Measurements from ENCODE around the gene TOLLIP.

TOLLIP gene

DNA sequence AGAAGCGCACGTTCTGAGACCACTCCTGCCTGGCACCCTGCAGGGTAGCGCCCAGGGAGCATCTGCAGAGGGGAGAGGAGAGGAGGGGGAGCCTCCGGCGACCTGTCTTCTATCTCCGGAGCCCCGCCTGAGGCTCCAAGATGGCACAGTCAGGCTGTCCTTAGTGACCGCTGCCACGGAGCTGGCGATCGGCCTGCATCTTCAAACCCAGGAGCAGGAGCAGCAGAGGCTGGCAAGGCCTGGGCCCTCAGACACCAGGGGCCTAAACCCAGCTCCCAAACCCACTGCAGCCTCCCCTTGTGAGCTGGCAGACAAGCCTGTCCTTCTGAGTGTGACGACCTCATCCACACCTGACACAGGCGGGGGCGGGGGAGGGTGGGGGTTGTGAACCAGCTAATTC lies 34.9 kb downstream of the TOLLIP start:
- Histone ChIP-seq H3K27ac (ENCODE audit: insufficient read depth in 1 of 2, low read depth in 1 of 2, low read length in 2 of 2, poor library complexity in 1 of 2, severe bottlenecking in 2 of 2) (no peak overlapping the region), H3K4me3 (ENCODE audit: control insufficient read depth in 1 of 7, extremely low read depth in 1 of 7, insufficient read depth in 4 of 7, low read depth in 2 of 7, low read length in 6 of 7) (no peak overlapping the region), H3K9me3 (ENCODE audit: control extremely low read depth in 1 of 5, control insufficient read depth in 4 of 5, insufficient read depth in 2 of 5, low read depth in 1 of 5, low read length in 4 of 5) (no peaks in the 10 kb centered on the region), H3K27me3 (replicated peaks in 2 of 5; ENCODE audit: control insufficient read depth in 4 of 5, insufficient read depth in 5 of 5, low read length in 4 of 5) (no peaks in the 10 kb centered on the region), H3K4me1 (ENCODE audit: control extremely low read depth in 1 of 4, control insufficient read depth in 4 of 4, insufficient read depth in 4 of 4, low read length in 3 of 4) (no peaks in the 10 kb centered on the region), H3K36me3 (ENCODE audit: control insufficient read depth in 4 of 4, insufficient read depth in 4 of 4, low read length in 3 of 4) (peaks cover 0 to 41% (median 31%) of the 10 kb centered on the region in 4 experiments)
- ChIA-PET POLR2A (no interaction called here), CTCF (no interaction called here)
- no peak for DNase-seq
- 94% methylated on average over 9 of the region's 14 CpGs for WGBS (ENCODE audit: insufficient coverage)

DNA sequence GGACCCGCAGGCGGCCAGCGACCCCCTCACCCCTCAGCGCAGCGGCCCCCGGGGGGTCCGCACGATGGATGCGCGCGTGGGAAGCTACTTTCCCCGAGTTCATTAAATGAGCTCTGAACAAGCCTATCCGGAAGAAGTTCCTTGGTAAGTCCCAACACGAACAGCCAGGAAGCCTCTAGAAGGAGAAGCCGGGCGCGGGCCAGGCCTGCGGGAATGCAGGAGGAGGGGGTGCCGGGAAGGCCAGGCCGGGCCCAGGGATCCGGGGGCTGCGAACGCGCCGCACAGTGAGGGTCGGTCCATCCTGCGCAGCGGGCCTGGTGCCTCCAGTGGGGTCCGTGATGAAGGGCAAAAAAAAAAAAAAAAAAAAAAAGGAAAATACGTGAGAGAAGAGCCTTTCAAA lies 36.9 kb downstream of the TOLLIP start:
- ChIA-PET CTCF (no interaction called here), POLR2A (no interaction called here)
- Histone ChIP-seq H3K27me3 (replicated peaks in 2 of 5; ENCODE audit: control insufficient read depth in 4 of 5, insufficient read depth in 5 of 5, low read length in 4 of 5) (no peaks in the 10 kb centered on the region), H3K36me3 (ENCODE audit: control insufficient read depth in 4 of 4, insufficient read depth in 4 of 4, low read length in 3 of 4) (peaks cover 0 to 33% (median 24%) of the 10 kb centered on the region in 4 experiments), H3K27ac (ENCODE audit: insufficient read depth in 1 of 2, low read depth in 1 of 2, low read length in 2 of 2, poor library complexity in 1 of 2, severe bottlenecking in 2 of 2) (no peak overlapping the region), H3K4me3 (ENCODE audit: control insufficient read depth in 1 of 7, extremely low read depth in 1 of 7, insufficient read depth in 4 of 7, low read depth in 2 of 7, low read length in 6 of 7) (no peak overlapping the region), H3K4me1 (ENCODE audit: control extremely low read depth in 1 of 4, control insufficient read depth in 4 of 4, insufficient read depth in 4 of 4, low read length in 3 of 4) (no peaks in the 10 kb centered on the region), H3K9me3 (ENCODE audit: control extremely low read depth in 1 of 5, control insufficient read depth in 4 of 5, insufficient read depth in 2 of 5, low read depth in 1 of 5, low read length in 4 of 5) (no peaks in the 10 kb centered on the region)
- DNase-seq, result no peak
- WGBS (ENCODE audit: insufficient coverage), result 98% methylated on average over 15 of the region's 30 CpGs

DNA sequence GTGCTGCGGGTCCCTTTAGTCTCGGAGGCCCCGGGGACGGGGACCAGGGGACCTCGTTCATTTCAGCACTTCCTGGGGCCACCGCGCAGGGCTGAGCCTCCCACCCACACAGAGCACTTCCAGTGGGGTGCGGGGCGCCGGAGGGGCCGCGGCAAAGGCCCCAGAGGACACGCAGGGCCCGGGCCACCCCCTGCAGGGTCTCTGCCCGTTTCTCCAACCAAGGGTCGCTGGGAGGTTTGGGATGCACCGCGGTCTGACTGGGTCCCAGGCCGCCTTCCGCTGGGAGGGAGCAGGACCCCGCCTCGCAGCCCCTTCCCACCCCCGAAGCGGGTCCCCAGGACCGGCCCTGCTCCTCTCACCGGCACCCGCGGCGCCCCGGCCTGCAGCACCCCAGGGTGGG lies 37.5 kb downstream of the TOLLIP start:
- no peaks in the 10 kb centered on the region for H3K27me3 ChIP-seq (replicated peaks in 2 of 5; ENCODE audit: control insufficient read depth in 4 of 5, insufficient read depth in 5 of 5, low read length in 4 of 5)
- 92% methylated on average over 17 of the region's 30 CpGs for WGBS (ENCODE audit: insufficient coverage)

DNA sequence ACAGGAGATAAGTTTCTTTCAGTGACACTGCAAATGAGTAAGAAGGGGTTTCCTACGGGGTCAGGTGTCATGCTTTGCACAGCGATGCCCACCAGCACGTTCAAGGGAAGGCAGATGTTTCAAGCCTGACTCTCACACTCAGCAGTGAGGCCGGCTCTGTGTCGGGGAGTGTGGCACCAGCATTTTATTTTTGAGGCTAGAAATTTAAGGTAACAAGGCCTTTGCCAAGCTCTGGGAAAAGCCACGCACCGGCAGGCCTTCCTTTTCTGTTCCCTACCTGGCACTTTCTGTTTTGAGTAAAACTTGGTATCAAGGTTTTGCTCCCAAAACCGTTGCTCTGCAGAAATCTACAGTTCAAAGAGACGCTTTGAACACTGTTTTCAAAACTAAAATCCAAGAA lies 38.0 kb downstream of the TOLLIP start:
- no peaks in the 10 kb centered on the region for H3K4me1 ChIP-seq (ENCODE audit: control extremely low read depth in 1 of 4, control insufficient read depth in 4 of 4, insufficient read depth in 4 of 4, low read length in 3 of 4)

More for the DNA sequence above, 37.5 kb downstream of the TOLLIP start:
- POLR2A ChIA-PET, result no interaction called here
- Histone ChIP-seq H3K27ac (ENCODE audit: insufficient read depth in 1 of 2, low read depth in 1 of 2, low read length in 2 of 2, poor library complexity in 1 of 2, severe bottlenecking in 2 of 2) (no peak overlapping the region), H3K9me3 (ENCODE audit: control extremely low read depth in 1 of 5, control insufficient read depth in 4 of 5, insufficient read depth in 2 of 5, low read depth in 1 of 5, low read length in 4 of 5) (no peaks in the 10 kb centered on the region), H3K4me1 (ENCODE audit: control extremely low read depth in 1 of 4, control insufficient read depth in 4 of 4, insufficient read depth in 4 of 4, low read length in 3 of 4) (no peaks in the 10 kb centered on the region), H3K36me3 (ENCODE audit: control insufficient read depth in 4 of 4, insufficient read depth in 4 of 4, low read length in 3 of 4) (peaks cover 0 to 28% (median 21%) of the 10 kb centered on the region in 4 experiments), H3K4me3 (ENCODE audit: control insufficient read depth in 1 of 7, extremely low read depth in 1 of 7, insufficient read depth in 4 of 7, low read depth in 2 of 7, low read length in 6 of 7) (no peak overlapping the region)
- CTCF ChIA-PET, result no interaction called here
- DNase-seq, result no peak

DNA sequence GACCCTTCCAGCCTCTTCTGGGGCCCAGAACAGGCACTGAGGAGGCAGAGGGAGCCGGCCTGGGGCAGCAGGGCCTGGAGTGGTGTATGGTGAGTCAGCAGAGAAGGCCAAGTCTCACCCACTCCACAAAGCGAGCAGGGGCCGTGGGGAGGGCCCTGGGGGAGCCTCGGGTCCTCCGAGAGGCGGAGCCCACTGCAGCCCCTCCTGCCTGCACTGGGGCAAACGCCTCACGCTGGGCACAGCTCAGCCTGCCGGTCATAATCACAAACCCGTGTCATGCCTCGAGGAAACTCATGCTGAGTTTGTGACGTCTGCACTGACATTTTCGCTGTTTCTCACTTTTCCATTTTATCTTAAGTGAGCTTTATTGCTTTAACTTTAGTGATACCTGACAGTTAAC lies 38.4 kb downstream of the TOLLIP start:
- Histone ChIP-seq H3K9me3 (ENCODE audit: control extremely low read depth in 1 of 5, control insufficient read depth in 4 of 5, insufficient read depth in 2 of 5, low read depth in 1 of 5, low read length in 4 of 5) (peaks cover 0 to 2% (median 0%) of the 10 kb centered on the region in 5 experiments), H3K27ac (ENCODE audit: insufficient read depth in 1 of 2, low read depth in 1 of 2, low read length in 2 of 2, poor library complexity in 1 of 2, severe bottlenecking in 2 of 2) (no peak overlapping the region), H3K4me3 (ENCODE audit: control insufficient read depth in 1 of 7, extremely low read depth in 1 of 7, insufficient read depth in 4 of 7, low read depth in 2 of 7, low read length in 6 of 7) (no peak overlapping the region), H3K36me3 (ENCODE audit: control insufficient read depth in 4 of 4, insufficient read depth in 4 of 4, low read length in 3 of 4) (peaks cover 0 to 19% (median 13%) of the 10 kb centered on the region in 4 experiments), H3K4me1 (ENCODE audit: control extremely low read depth in 1 of 4, control insufficient read depth in 4 of 4, insufficient read depth in 4 of 4, low read length in 3 of 4) (no peaks in the 10 kb centered on the region), H3K27me3 (replicated peaks in 2 of 5; ENCODE audit: control insufficient read depth in 4 of 5, insufficient read depth in 5 of 5, low read length in 4 of 5) (no peaks in the 10 kb centered on the region)
- ChIA-PET POLR2A (no interaction called here), CTCF (no interaction called here)
- WGBS (ENCODE audit: insufficient coverage), result 96% methylated on average over 13 of the region's 13 CpGs
- DNase-seq, result no peak

More for the DNA sequence above, 38.0 kb downstream of the TOLLIP start:
- Histone ChIP-seq H3K36me3 (ENCODE audit: control insufficient read depth in 4 of 4, insufficient read depth in 4 of 4, low read length in 3 of 4) (peaks cover 0 to 23% (median 16%) of the 10 kb centered on the region in 4 experiments), H3K9me3 (ENCODE audit: control extremely low read depth in 1 of 5, control insufficient read depth in 4 of 5, insufficient read depth in 2 of 5, low read depth in 1 of 5, low read length in 4 of 5) (no peaks in the 10 kb centered on the region), H3K27me3 (replicated peaks in 2 of 5; ENCODE audit: control insufficient read depth in 4 of 5, insufficient read depth in 5 of 5, low read length in 4 of 5) (no peaks in the 10 kb centered on the region), H3K4me3 (ENCODE audit: control insufficient read depth in 1 of 7, extremely low read depth in 1 of 7, insufficient read depth in 4 of 7, low read depth in 2 of 7, low read length in 6 of 7) (no peak overlapping the region), H3K27ac (ENCODE audit: insufficient read depth in 1 of 2, low read depth in 1 of 2, low read length in 2 of 2, poor library complexity in 1 of 2, severe bottlenecking in 2 of 2) (no peak overlapping the region)
- POLR2A ChIA-PET, result no interaction called here
- no peak for DNase-seq
- WGBS (ENCODE audit: insufficient coverage), result 99% methylated on average over 9 of the region's 9 CpGs
- CTCF ChIA-PET, result no interaction called here

DNA sequence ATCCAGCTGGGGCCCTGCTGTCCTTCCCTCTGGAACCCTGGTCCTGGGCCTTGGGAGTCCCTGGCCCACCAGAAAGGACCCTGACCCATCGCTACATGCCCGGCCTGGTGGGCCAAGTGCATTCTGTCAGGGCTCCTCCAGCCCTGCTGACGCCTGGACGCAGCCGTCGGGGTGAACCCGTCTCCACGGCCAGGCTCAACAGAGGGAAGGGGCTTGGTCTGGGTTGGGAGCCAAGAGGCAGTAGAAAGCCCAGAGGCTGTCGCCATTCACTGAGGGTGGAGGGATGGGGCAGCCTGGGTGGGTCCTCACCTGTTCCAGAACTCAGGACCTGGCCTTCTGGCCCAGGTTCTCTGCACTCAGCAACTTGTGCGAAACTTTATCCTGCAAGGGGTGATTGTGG lies 39.0 kb downstream of the TOLLIP start:
- no peak for DNase-seq
- POLR2A ChIA-PET, result no interaction called here
- peaks cover 0 to 7% (median under 1%) of the 10 kb centered on the region in 5 experiments for H3K9me3 ChIP-seq (ENCODE audit: control extremely low read depth in 1 of 5, control insufficient read depth in 4 of 5, insufficient read depth in 2 of 5, low read depth in 1 of 5, low read length in 4 of 5)
- no peaks in the 10 kb centered on the region for H3K27me3 ChIP-seq (replicated peaks in 2 of 5; ENCODE audit: control insufficient read depth in 4 of 5, insufficient read depth in 5 of 5, low read length in 4 of 5)
- H3K27ac ChIP-seq (ENCODE audit: insufficient read depth in 1 of 2, low read depth in 1 of 2, low read length in 2 of 2, poor library complexity in 1 of 2, severe bottlenecking in 2 of 2), result no peak overlapping the region
- peaks cover 0 to 13% (median 9%) of the 10 kb centered on the region in 4 experiments for H3K36me3 ChIP-seq (ENCODE audit: control insufficient read depth in 4 of 4, insufficient read depth in 4 of 4, low read length in 3 of 4)
- WGBS (ENCODE audit: insufficient coverage), result 95% methylated on average over 8 of the region's 10 CpGs
- CTCF ChIA-PET, result no interaction called here
- H3K4me3 ChIP-seq (ENCODE audit: control insufficient read depth in 1 of 7, extremely low read depth in 1 of 7, insufficient read depth in 4 of 7, low read depth in 2 of 7, low read length in 6 of 7), result no peak overlapping the region
- no peaks in the 10 kb centered on the region for H3K4me1 ChIP-seq (ENCODE audit: control extremely low read depth in 1 of 4, control insufficient read depth in 4 of 4, insufficient read depth in 4 of 4, low read length in 3 of 4)

DNA sequence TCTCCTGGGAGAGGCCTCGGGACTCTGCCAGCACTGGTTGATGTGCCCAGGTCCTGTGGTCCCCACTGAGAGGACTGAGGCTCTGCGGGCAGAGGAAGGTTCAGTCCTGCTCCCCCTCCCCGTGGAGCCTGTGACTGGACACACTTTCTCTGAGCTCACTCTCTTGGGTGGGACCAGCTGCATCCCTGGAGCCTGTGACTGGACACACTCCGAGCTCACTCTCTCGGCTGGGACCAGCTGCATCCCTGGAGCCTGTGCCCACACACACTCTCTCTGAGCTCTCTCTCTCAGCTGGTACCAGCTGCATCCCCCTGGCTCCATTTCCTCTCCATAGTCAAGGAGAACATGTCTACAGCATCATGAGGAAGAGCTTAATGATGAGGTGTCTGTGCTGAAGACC lies 39.5 kb downstream of the TOLLIP start:
- H3K36me3 ChIP-seq (ENCODE audit: control insufficient read depth in 4 of 4, insufficient read depth in 4 of 4, low read length in 3 of 4), result peaks cover 0 to 8% (median 4%) of the 10 kb centered on the region in 4 experiments
- no peak overlapping the region for H3K4me3 ChIP-seq (ENCODE audit: control insufficient read depth in 1 of 7, extremely low read depth in 1 of 7, insufficient read depth in 4 of 7, low read depth in 2 of 7, low read length in 6 of 7)
- no peak for DNase-seq
- 94% methylated on average over 5 of the region's 5 CpGs for WGBS (ENCODE audit: insufficient coverage)
- H3K4me1 ChIP-seq (ENCODE audit: control extremely low read depth in 1 of 4, control insufficient read depth in 4 of 4, insufficient read depth in 4 of 4, low read length in 3 of 4), result no peaks in the 10 kb centered on the region
- H3K9me3 ChIP-seq (ENCODE audit: control extremely low read depth in 1 of 5, control insufficient read depth in 4 of 5, insufficient read depth in 2 of 5, low read depth in 1 of 5, low read length in 4 of 5), result peaks cover 0 to 9% (median 5%) of the 10 kb centered on the region in 5 experiments
- CTCF ChIA-PET, result no interaction called here
- POLR2A ChIA-PET, result no interaction called here
- H3K27ac ChIP-seq (ENCODE audit: insufficient read depth in 1 of 2, low read depth in 1 of 2, low read length in 2 of 2, poor library complexity in 1 of 2, severe bottlenecking in 2 of 2), result no peak overlapping the region
- no peaks in the 10 kb centered on the region for H3K27me3 ChIP-seq (replicated peaks in 2 of 5; ENCODE audit: control insufficient read depth in 4 of 5, insufficient read depth in 5 of 5, low read length in 4 of 5)
